MM.1S (cell line): ENCODE measurements around the gene NUCKS1.

Source experiments
- CTCF ChIP-seq: fragments of 300-600 bp; sonication (generic); IDR thresholded peaks from 2 replicates; pipeline ENCODE4 v1.5.1; 2016; ENCODE audit warnings: antibody characterized with exemption, low read length, mixed read lengths
- EZH2 ChIP-seq: fragments of 300-600 bp; sonication (generic); optimal IDR thresholded peaks from 2 replicates; pipeline ENCODE3; 2017; ENCODE audit warnings: low read depth, mild to moderate bottlenecking, antibody characterized with exemption, low read length, mixed read lengths
- EZH2phosphoT487 ChIP-seq: fragments of 300-600 bp; sonication (generic); IDR thresholded peaks from 2 replicates; pipeline ENCODE4 v1.6.1; 2018; ENCODE audit warnings: antibody characterized with exemption, low read length

DNA sequence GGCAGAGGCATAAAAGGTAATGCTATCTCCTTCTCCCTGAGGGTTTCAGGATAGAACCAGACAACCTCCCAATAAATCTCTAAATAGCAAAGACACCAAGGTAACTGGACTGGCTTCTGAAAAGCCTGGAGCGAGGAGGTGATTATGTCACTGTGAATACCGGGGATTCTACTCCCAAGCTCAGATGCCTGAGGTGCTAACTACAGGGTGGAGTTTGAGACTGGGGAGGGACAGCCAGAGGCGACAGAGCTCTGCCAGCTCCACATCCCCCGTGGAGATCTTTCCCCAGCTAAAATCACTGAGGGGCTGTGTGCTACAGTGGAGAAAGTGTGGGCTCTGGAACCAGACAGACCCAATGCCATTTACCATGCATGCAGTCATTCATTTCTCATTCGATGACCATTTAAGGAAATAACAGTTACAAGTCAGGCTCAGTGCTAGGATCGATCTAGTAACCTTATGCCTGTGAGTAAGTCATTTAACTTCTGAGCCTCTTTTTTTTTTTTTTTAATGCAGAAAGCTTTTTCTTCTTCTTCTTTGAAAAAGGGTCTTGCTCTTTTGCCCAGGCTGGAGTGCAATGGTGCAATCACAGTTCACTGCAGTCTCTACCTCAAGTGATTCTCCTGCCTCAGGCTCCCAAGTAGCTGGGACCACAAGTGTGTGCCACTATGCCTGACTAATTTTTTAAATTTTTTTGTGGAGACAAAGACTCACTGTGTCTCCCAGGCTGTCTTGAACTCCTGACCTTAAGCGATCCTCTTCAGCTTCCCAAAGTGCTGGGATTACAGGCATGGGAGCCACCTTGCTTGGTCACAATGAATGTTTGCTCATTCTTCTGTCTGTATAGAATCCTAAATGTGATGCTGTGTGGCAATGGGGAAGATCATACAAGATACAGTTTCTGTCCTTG, 61.6 kb downstream of the NUCKS1 start:
- TF ChIP-seq CTCF, result no peak
- no peak for TF ChIP-seq EZH2
- TF ChIP-seq EZH2phosphoT487, result no peak
